ENCODE data around the gene PSMB8. TPM values are rescaled to one million over a fixed set of nuclear protein-coding genes. Genes with fewer than 3 reads are reported as not detected.

PSMB8 gene
- total RNA-seq, 1 experiment from 2014 or later: 123 TPM

- TF ChIP-seq CTCF (IDR thresholded peaks at IDR 0.05; ENCODE audit: unreplicated experiment): no peak
- Mint-ChIP-seq H3K9me3 (ENCODE audit: low read depth, unreplicated experiment) (no peaks in the 10 kb centered on the region), H3K4me1 (ENCODE audit: low read depth, unreplicated experiment) (peaks cover 26% of the 10 kb centered on the region), H3K27ac (ENCODE audit: unreplicated experiment) (peak overlapping the region; percentile 84), H3K36me3 (ENCODE audit: insufficient read depth, unreplicated experiment) (peaks cover 52% of the 10 kb centered on the region), H3K4me3 (ENCODE audit: low read depth, unreplicated experiment) (peak overlapping the region; percentile 96), H3K27me3 (ENCODE audit: unreplicated experiment) (no peaks in the 10 kb centered on the region)
- no TSS peak for BruUV-seq (replicated peaks)
- CTCF ChIA-PET: interaction anchor here (1.6 to 3.1 kb wide), 4 partner anchors 10 to 25 kb away, joined by 5 to 25 read pairs (median 8); partner anchors contain the start of genes PSMB9 and TAP1
- intact Hi-C loops (cut with micrococcal nuclease; ENCODE audit: unreplicated experiment): no loop called here
- DNase-seq: peak; percentile 24
Measured at GRCh38 chr6:32843331-32843978, 392 bp downstream of the PSMB8 start.

- no peaks in the 10 kb centered on the region for H3K9me3 Mint-ChIP-seq (ENCODE audit: low read depth, unreplicated experiment)
- H3K4me3 Mint-ChIP-seq (ENCODE audit: low read depth, unreplicated experiment): peak overlapping the region; percentile 96
- TF ChIP-seq CTCF (IDR thresholded peaks at IDR 0.05; ENCODE audit: unreplicated experiment): no peak
- H3K27ac Mint-ChIP-seq (ENCODE audit: unreplicated experiment): peak overlapping the region; percentile 7
- peaks cover 54% of the 10 kb centered on the region for H3K36me3 Mint-ChIP-seq (ENCODE audit: insufficient read depth, unreplicated experiment)
- H3K4me1 Mint-ChIP-seq (ENCODE audit: low read depth, unreplicated experiment): peaks cover 26% of the 10 kb centered on the region
- no peak for DNase-seq
- no peaks in the 10 kb centered on the region for H3K27me3 Mint-ChIP-seq (ENCODE audit: unreplicated experiment)
- BruUV-seq (replicated peaks): no TSS peak
- CTCF ChIA-PET: interaction anchor here (1.6 kb wide), 1 partner anchor 11 kb away, joined by 5 read pairs; the partner anchor contains the start of genes PSMB9 and TAP1
- intact Hi-C loops (cut with micrococcal nuclease; ENCODE audit: unreplicated experiment): no loop called here
Measured at GRCh38 chr6:32842690-32843089, 1.2 kb downstream of the PSMB8 start.

GRCh38 chr6:32842021-32842650 is 1.7 kb downstream of the PSMB8 start:
- Mint-ChIP-seq H3K27me3 (ENCODE audit: unreplicated experiment) (no peaks in the 10 kb centered on the region), H3K27ac (ENCODE audit: unreplicated experiment) (no peak overlapping the region), H3K36me3 (ENCODE audit: insufficient read depth, unreplicated experiment) (peaks cover 53% of the 10 kb centered on the region), H3K4me1 (ENCODE audit: low read depth, unreplicated experiment) (peaks cover 31% of the 10 kb centered on the region), H3K9me3 (ENCODE audit: low read depth, unreplicated experiment) (no peaks in the 10 kb centered on the region), H3K4me3 (ENCODE audit: low read depth, unreplicated experiment) (no peak overlapping the region)
- CTCF ChIA-PET: interaction anchor here (1.6 kb wide), 1 partner anchor 12 kb away, joined by 5 read pairs; the partner anchor contains the start of genes PSMB9 and TAP1
- intact Hi-C loops (cut with micrococcal nuclease; ENCODE audit: unreplicated experiment): no loop called here
- no peak for DNase-seq
- no TSS peak for BruUV-seq (replicated peaks)
- no peak for TF ChIP-seq CTCF (IDR thresholded peaks at IDR 0.05; ENCODE audit: unreplicated experiment)

- Mint-ChIP-seq H3K4me3 (ENCODE audit: low read depth, unreplicated experiment) (no peak overlapping the region), H3K36me3 (ENCODE audit: insufficient read depth, unreplicated experiment) (peaks cover 51% of the 10 kb centered on the region), H3K27ac (ENCODE audit: unreplicated experiment) (no peak overlapping the region), H3K27me3 (ENCODE audit: unreplicated experiment) (no peaks in the 10 kb centered on the region), H3K9me3 (ENCODE audit: low read depth, unreplicated experiment) (no peaks in the 10 kb centered on the region), H3K4me1 (ENCODE audit: low read depth, unreplicated experiment) (peaks cover 39% of the 10 kb centered on the region)
- BruUV-seq (replicated peaks): no TSS peak
- DNase-seq: no peak
- no peak for TF ChIP-seq CTCF (IDR thresholded peaks at IDR 0.05; ENCODE audit: unreplicated experiment)
- CTCF ChIA-PET: interaction anchor here (3.7 kb wide), 1 partner anchor 13 kb away, joined by 131 read pairs; the partner anchor contains the start of genes PSMB9 and TAP1
- intact Hi-C loops (cut with micrococcal nuclease; ENCODE audit: unreplicated experiment): no loop called here
Measured at GRCh38 chr6:32840604-32841246, 3.1 kb downstream of the PSMB8 start.
